ENCODE measurements around the gene RET. TPM values are rescaled to one million over a fixed set of nuclear protein-coding genes. Genes with fewer than 3 reads are reported as not detected.

RET gene
- total RNA-seq, 1 experiment from 2014 or later: 21.4 TPM

DNA sequence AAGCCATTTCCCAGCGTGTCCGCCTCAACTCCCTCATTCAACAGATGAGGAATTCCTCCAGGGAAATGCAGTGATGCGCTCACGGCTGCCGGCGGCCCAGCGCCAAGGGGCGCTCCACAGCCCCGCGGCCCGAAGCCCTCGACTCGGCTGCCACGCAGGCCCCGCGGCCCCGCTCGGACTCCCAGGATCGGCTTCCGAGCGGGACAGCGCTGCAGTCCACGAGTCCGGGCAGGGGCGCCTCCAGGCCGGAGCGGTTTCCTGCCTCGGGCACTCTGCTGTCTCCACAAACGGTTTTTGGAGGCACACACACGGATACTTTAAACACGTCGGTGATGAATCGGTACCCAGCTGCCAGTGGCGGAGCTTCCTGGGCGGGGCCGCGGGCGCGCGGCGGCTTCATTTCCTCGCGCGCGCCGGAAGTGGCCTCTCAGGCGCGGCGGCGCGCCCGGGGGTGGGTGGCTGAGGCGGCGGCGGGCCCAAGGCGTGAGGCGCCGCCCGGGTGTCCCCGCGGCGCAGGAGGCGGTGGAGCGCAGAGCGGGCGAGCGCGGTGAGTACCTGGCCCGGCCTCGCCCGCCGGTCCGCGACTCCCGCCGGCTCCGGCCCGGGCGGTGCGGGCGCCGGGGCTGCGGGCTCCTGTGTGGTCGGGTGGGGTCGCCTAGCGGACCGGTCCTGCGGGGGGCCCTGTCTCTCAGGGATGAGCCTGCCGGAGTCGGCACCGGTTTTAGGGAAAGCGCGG is 61.3 kb downstream of the RET start, which contains the start of gene CSGALNACT2:
Gene CSGALNACT2, plus strand, starts transcription at position 425 of the 736 bp plus-strand sequence. CDS start 16,705 bp downstream, outside the sequence.
- Mint-ChIP-seq H3K9me3 (no peaks in the 10 kb centered on the region), H3K4me1 (peaks cover 10% of the 10 kb centered on the region), H3K27me3 (ENCODE audit: low read depth) (peaks cover 31% of the 10 kb centered on the region), H3K27ac (no peak within 1 kb of the TSS), H3K4me3 (peak within 1 kb of the TSS; percentile 95), H3K36me3 (no peaks in the 10 kb centered on the region)
- ATAC-seq (peak; percentile 76), DNase-seq (ENCODE audit: low spot score) (peak; percentile 61)
- ChIA-PET POLR2A (interaction anchor here (0.5 kb wide), 1 partner anchor 427 kb away, joined by 7 read pairs; no protein-coding TSS in a partner anchor), CTCF (interaction anchor here (1.0 to 2.1 kb wide), 2 partner anchors 64 to 67 kb away, joined by 3 to 9 read pairs; no protein-coding TSS in a partner anchor)
- TF ChIP-seq, protein P1, sequence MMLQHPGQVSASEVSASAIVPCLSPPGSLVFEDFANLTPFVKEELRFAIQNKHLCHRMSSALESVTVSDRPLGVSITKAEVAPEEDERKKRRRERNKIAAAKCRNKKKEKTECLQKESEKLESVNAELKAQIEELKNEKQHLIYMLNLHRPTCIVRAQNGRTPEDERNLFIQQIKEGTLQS (CRISPR knock-in tag; conservative IDR thresholded peaks at IDR 0.05): no peak
- no peak for TF ChIP-seq AFF4 (CRISPR knock-in tag; IDR thresholded peaks at IDR 0.05; ENCODE audit: borderline replicate concordance)
- TF ChIP-seq NFYB (CRISPR knock-in tag; conservative IDR thresholded peaks at IDR 0.05; ENCODE audit: low read depth): no peak
- TF ChIP-seq ZNF232 (CRISPR knock-in tag; IDR thresholded peaks at IDR 0.05): no peak
- 0 out of 2 replicates have a peak, but pooled peaks have one; percentile 48 for TF ChIP-seq FOXP4 (CRISPR knock-in tag; IDR thresholded peaks at IDR 0.05)
- no peak for TF ChIP-seq IRF2 (CRISPR knock-in tag; IDR thresholded peaks at IDR 0.05; ENCODE audit: borderline replicate concordance, low read depth)
- TF ChIP-seq, protein P2, sequence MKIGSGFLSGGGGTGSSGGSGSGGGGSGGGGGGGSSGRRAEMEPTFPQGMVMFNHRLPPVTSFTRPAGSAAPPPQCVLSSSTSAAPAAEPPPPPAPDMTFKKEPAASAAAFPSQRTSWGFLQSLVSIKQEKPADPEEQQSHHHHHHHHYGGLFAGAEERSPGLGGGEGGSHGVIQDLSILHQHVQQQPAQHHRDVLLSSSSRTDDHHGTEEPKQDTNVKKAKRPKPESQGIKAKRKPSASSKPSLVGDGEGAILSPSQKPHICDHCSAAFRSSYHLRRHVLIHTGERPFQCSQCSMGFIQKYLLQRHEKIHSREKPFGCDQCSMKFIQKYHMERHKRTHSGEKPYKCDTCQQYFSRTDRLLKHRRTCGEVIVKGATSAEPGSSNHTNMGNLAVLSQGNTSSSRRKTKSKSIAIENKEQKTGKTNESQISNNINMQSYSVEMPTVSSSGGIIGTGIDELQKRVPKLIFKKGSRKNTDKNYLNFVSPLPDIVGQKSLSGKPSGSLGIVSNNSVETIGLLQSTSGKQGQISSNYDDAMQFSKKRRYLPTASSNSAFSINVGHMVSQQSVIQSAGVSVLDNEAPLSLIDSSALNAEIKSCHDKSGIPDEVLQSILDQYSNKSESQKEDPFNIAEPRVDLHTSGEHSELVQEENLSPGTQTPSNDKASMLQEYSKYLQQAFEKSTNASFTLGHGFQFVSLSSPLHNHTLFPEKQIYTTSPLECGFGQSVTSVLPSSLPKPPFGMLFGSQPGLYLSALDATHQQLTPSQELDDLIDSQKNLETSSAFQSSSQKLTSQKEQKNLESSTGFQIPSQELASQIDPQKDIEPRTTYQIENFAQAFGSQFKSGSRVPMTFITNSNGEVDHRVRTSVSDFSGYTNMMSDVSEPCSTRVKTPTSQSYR (CRISPR knock-in tag; IDR thresholded peaks at IDR 0.05): no peak
- TF ChIP-seq, protein P3, sequence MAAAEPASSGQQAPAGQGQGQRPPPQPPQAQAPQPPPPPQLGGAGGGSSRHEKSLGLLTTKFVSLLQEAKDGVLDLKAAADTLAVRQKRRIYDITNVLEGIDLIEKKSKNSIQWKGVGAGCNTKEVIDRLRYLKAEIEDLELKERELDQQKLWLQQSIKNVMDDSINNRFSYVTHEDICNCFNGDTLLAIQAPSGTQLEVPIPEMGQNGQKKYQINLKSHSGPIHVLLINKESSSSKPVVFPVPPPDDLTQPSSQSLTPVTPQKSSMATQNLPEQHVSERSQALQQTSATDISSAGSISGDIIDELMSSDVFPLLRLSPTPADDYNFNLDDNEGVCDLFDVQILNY (CRISPR knock-in tag; IDR thresholded peaks at IDR 0.05): no peak
- TF ChIP-seq MYBL2 (CRISPR knock-in tag; IDR thresholded peaks at IDR 0.05): no peak
- no peak for TF ChIP-seq SMAD4 (CRISPR knock-in tag; IDR thresholded peaks at IDR 0.05)
- no peak for TF ChIP-seq FOXJ3 (CRISPR knock-in tag; IDR thresholded peaks at IDR 0.05; ENCODE audit: borderline replicate concordance)
- TF ChIP-seq RORB (CRISPR knock-in tag; IDR thresholded peaks at IDR 0.05): no peak
- no peak for TF ChIP-seq NR3C1 (CRISPR knock-in tag; conservative IDR thresholded peaks at IDR 0.05; ENCODE audit: low read depth)
- TF ChIP-seq, protein P4, sequence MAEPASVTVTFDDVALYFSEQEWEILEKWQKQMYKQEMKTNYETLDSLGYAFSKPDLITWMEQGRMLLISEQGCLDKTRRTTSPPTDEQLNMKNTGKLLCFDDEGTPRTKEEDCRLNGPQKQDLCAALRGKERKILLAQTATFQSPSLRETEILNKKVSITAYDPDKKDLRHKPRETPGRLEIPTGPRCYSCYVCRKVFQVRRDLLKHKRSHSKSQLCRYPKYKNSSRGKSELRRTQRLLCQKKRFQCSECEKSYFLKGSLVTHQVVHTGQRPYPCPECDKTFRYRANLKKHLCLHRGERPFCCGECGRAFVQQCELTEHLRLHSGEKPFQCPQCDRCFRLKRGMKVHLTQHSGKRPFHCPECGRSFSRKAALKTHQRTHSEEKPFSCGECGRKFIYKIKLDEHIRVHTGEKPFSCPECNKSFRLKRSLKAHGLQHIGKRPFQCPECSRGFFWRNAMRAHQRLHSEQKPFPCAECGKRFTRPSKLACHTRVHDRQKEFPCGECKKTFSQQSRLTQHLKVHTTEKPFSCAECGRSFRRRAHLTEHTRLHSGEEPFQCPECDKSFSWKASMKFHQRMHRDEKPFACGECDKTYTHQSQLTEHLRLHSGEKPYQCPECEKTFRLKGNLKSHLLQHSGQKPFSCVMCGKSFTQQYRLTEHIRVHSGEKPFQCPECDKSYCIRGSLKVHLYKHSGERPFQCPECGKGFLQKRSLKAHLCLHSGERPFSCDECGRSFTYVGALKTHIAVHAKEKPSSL (CRISPR knock-in tag; conservative IDR thresholded peaks at IDR 0.05): no peak
- no peak; the same call in 1 of the 2 replicates for TF ChIP-seq ZNF423 (CRISPR knock-in tag; IDR thresholded peaks at IDR 0.05)
- no peak for TF ChIP-seq CBFB (CRISPR knock-in tag; IDR thresholded peaks at IDR 0.05; ENCODE audit: low read depth)
- TF ChIP-seq SMAD3 (CRISPR knock-in tag; IDR thresholded peaks at IDR 0.05; ENCODE audit: borderline replicate concordance): no peak
- no peak for TF ChIP-seq ZNF317 (CRISPR knock-in tag; IDR thresholded peaks at IDR 0.05; ENCODE audit: borderline replicate concordance, low read depth)
- TF ChIP-seq ZBTB43 (CRISPR knock-in tag; IDR thresholded peaks at IDR 0.05): no peak
- TF ChIP-seq, protein P5, sequence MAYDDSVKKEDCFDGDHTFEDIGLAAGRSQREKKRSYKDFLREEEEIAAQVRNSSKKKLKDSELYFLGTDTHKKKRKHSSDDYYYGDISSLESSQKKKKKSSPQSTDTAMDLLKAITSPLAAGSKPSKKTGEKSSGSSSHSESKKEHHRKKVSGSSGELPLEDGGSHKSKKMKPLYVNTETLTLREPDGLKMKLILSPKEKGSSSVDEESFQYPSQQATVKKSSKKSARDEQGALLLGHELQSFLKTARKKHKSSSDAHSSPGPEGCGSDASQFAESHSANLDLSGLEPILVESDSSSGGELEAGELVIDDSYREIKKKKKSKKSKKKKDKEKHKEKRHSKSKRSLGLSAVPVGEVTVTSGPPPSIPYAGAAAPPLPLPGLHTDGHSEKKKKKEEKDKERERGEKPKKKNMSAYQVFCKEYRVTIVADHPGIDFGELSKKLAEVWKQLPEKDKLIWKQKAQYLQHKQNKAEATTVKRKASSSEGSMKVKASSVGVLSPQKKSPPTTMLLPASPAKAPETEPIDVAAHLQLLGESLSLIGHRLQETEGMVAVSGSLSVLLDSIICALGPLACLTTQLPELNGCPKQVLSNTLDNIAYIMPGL (CRISPR knock-in tag; IDR thresholded peaks at IDR 0.05): 0 out of 2 replicates have a peak, but pooled peaks have one; percentile 37
- TF ChIP-seq ZNF396 (CRISPR knock-in tag; IDR thresholded peaks at IDR 0.05; ENCODE audit: borderline replicate concordance): no peak
